ENCODE data around the gene NCEH1. TPM values are rescaled to one million over a fixed set of nuclear protein-coding genes. Genes with fewer than 3 reads are reported as not detected.

NCEH1 gene
- total RNA-seq, 1 experiment from 2014 or later = 11.5 TPM

DNA sequence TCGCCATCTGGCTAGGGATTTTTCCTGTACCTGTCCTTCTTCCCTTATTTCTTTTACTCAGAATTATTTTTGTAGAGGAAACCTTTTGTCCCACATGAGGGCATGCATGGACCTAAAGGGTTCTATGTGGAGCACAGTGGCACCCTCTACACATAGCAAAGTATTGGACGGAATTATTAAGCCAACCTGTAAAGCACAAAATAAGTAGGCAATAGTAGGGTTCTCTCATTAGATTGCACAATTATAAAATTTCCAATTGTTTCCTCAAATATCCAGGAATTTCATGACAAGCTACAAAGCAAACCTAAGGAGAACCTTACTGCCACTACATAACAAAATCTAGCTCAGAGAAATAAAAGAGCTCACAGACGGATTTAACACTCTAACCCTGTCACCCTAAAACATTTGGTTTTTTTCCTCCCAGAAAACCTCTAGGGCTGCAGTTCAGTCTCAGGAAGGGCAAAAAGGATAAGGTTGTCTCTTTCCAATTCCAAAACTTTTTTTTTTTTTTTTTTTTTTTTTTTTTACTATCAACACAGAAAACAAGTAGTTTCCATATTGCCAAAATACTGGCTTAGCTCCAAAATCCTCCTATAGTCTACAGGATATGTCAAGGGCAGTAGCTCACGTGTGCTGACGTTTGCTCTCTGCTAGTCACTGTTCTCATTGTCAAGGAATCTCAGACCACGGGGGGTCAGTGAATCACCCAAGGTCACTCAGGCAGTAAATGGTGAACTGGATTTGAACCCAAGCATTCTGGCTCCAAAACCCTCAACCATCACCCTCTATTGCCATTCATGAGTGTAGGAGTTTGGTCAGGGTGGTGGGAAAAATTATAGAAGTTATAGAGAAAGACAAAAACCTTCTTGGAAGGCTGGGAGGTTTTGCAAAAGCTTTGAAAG, 52.3 kb downstream of the NCEH1 start:
- peaks cover 4% of the 10 kb centered on the region; the same call in 1 of the 2 replicates for H3K9me2 ChIP-seq (ENCODE audit: insufficient read depth)
- peak overlapping the region; percentile 56 for H3K9ac ChIP-seq (ENCODE audit: low read length)
- CTCF ChIA-PET = interaction anchor here (0.7 to 2.1 kb wide), 5 partner anchors 15 to 326 kb away, joined by 3 to 12 read pairs (median 4); no protein-coding TSS in a partner anchor
- DNase-seq (ENCODE audit: low read depth, low spot score) = peak; percentile 94
- H3K79me2 ChIP-seq (ENCODE audit: insufficient read depth, low read length) = peaks cover 15% of the 10 kb centered on the region
- no TSS peak for BruUV-seq (replicated peaks)
- POLR2A ChIA-PET = interaction anchor here (0.7 kb wide), 1 partner anchor 191 kb away, joined by 6 read pairs; no protein-coding TSS in a partner anchor
- intact Hi-C loops (cut with micrococcal nuclease) = loop anchor here (2.0 kb wide), 1 partner anchor 168 kb away; no protein-coding TSS in a partner anchor
- peak overlapping the region; percentile 57 for H3K4me2 ChIP-seq (ENCODE audit: low read length)
- H3K27ac ChIP-seq (ENCODE audit: low read depth, low read length) = peak overlapping the region; percentile 77
- H3K9me3 ChIP-seq (ENCODE audit: control insufficient read depth in 1 of 2, insufficient read depth in 1 of 2, low read depth in 1 of 2, low read length in 2 of 2) = no peaks in the 10 kb centered on the region
- H3K36me3 ChIP-seq (ENCODE audit: control insufficient read depth in 1 of 2, insufficient read depth in 2 of 2, low read length in 2 of 2) = no peaks in the 10 kb centered on the region
- H3K27me3 ChIP-seq (ENCODE audit: insufficient read depth, low read length) = no peaks in the 10 kb centered on the region
- H3K4me3 ChIP-seq (replicated peaks in 1 of 2; ENCODE audit: low read depth in 1 of 2, low read length in 2 of 2) = peak overlapping the region in 1 of 2 experiments; percentile 39; a peak in 2 of 4 replicates
- H2AFZ ChIP-seq (ENCODE audit: low read depth, low read length, poor library complexity, severe bottlenecking) = no peak overlapping the region
- ATAC-seq = peak; percentile 94
- peaks cover 23 to 35% of the 10 kb centered on the region in 2 experiments for H3K4me1 ChIP-seq (ENCODE audit: control insufficient read depth in 1 of 2, insufficient read depth in 2 of 2, low read length in 2 of 2)
- no peaks in the 10 kb centered on the region for H4K20me1 ChIP-seq (ENCODE audit: insufficient read depth)
- RAD21 ChIA-PET (ENCODE audit: low non-redundant PET in 1 of 2, low total read pairs in 2 of 2, uncharacterized antibody in 2 of 2, unreplicated experiment in 2 of 2) = no interaction called here
- no peak for TF ChIP-seq EZH2phosphoT487 (IDR thresholded peaks at IDR 0.05; ENCODE audit: borderline replicate concordance)
- TF ChIP-seq, protein P1, sequence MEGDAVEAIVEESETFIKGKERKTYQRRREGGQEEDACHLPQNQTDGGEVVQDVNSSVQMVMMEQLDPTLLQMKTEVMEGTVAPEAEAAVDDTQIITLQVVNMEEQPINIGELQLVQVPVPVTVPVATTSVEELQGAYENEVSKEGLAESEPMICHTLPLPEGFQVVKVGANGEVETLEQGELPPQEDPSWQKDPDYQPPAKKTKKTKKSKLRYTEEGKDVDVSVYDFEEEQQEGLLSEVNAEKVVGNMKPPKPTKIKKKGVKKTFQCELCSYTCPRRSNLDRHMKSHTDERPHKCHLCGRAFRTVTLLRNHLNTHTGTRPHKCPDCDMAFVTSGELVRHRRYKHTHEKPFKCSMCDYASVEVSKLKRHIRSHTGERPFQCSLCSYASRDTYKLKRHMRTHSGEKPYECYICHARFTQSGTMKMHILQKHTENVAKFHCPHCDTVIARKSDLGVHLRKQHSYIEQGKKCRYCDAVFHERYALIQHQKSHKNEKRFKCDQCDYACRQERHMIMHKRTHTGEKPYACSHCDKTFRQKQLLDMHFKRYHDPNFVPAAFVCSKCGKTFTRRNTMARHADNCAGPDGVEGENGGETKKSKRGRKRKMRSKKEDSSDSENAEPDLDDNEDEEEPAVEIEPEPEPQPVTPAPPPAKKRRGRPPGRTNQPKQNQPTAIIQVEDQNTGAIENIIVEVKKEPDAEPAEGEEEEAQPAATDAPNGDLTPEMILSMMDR (IDR thresholded peaks at IDR 0.05 in 2 of 3, conservative IDR thresholded peaks at IDR 0.05 in 1 of 3; ENCODE audit: borderline replicate concordance in 1 of 3, insufficient read depth in 1 of 3, low read depth in 2 of 3, low read length in 2 of 3) = no peak
- peak; percentile 57 for TF ChIP-seq JUND (IDR thresholded peaks at IDR 0.05)
- peak; percentile 66 for TF ChIP-seq SP1 (IDR thresholded peaks at IDR 0.05; ENCODE audit: low read depth)
- TF ChIP-seq EZH2 (IDR thresholded peaks at IDR 0.05) = no peak
- TF ChIP-seq SRF (IDR thresholded peaks at IDR 0.05; ENCODE audit: low read depth) = no peak
- peak; percentile 68; the same call in 1 of the 2 replicates for TF ChIP-seq CBX3 (IDR thresholded peaks at IDR 0.05; ENCODE audit: low read depth)
- no peak for TF ChIP-seq RAD21 (IDR thresholded peaks at IDR 0.05; ENCODE audit: low read depth)
- TF ChIP-seq SIN3A (IDR thresholded peaks at IDR 0.05; ENCODE audit: low read depth) = peak; percentile 59
- no peak; the same call in 1 of the 2 replicates for TF ChIP-seq POLR2AphosphoS5 (IDR thresholded peaks at IDR 0.05; ENCODE audit: low read depth, low read length)
- no peak for TF ChIP-seq ZNF274 (IDR thresholded peaks at IDR 0.05; ENCODE audit: low read depth, low read length)
- TF ChIP-seq, protein P2, sequence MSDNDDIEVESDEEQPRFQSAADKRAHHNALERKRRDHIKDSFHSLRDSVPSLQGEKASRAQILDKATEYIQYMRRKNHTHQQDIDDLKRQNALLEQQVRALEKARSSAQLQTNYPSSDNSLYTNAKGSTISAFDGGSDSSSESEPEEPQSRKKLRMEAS (IDR thresholded peaks at IDR 0.05) = peak; percentile 47; the same call in 1 of the 2 replicates
- no peak for TF ChIP-seq POLR2A (IDR thresholded peaks at IDR 0.05; ENCODE audit: borderline replicate concordance, extremely low read depth, insufficient read depth, insufficient read length)
- TF ChIP-seq ELF1 (IDR thresholded peaks at IDR 0.05; ENCODE audit: borderline replicate concordance, low read depth) = no peak
- TF ChIP-seq TCF7L2 (IDR thresholded peaks at IDR 0.05; ENCODE audit: borderline replicate concordance, extremely low read depth, insufficient read depth, insufficient read length) = no peak
- peak; percentile 56 for TF ChIP-seq FOSL1 (IDR thresholded peaks at IDR 0.05; ENCODE audit: low read depth)
- TF ChIP-seq, protein P3, sequence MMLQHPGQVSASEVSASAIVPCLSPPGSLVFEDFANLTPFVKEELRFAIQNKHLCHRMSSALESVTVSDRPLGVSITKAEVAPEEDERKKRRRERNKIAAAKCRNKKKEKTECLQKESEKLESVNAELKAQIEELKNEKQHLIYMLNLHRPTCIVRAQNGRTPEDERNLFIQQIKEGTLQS (IDR thresholded peaks at IDR 0.05) = no peak
- TF ChIP-seq YY1 (IDR thresholded peaks at IDR 0.05; ENCODE audit: extremely low read depth, insufficient replicate concordance, low read depth, low read length) = no peak
- TF ChIP-seq, protein P4, sequence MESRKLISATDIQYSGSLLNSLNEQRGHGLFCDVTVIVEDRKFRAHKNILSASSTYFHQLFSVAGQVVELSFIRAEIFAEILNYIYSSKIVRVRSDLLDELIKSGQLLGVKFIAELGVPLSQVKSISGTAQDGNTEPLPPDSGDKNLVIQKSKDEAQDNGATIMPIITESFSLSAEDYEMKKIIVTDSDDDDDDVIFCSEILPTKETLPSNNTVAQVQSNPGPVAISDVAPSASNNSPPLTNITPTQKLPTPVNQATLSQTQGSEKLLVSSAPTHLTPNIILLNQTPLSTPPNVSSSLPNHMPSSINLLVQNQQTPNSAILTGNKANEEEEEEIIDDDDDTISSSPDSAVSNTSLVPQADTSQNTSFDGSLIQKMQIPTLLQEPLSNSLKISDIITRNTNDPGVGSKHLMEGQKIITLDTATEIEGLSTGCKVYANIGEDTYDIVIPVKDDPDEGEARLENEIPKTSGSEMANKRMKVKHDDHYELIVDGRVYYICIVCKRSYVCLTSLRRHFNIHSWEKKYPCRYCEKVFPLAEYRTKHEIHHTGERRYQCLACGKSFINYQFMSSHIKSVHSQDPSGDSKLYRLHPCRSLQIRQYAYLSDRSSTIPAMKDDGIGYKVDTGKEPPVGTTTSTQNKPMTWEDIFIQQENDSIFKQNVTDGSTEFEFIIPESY (IDR thresholded peaks at IDR 0.05; ENCODE audit: extremely low read depth, insufficient replicate concordance, low read length) = no peak
- TF ChIP-seq ZFX (IDR thresholded peaks at IDR 0.05) = no peak
- no peak for TF ChIP-seq EGR1 (IDR thresholded peaks at IDR 0.05; ENCODE audit: low read depth)
- peak; percentile 17; the same call in 1 of the 2 replicates for TF ChIP-seq CEBPB (IDR thresholded peaks at IDR 0.05; ENCODE audit: low read depth)

Measured in HCT116 (cell line).